M059J (cell line): ENCODE results near the gene FLT3. TPM values are rescaled to one million over a fixed set of nuclear protein-coding genes. Genes with fewer than 3 reads are reported as not detected.

Experiments
- DNase-seq: peaks from one replicate; pipeline ENCODE4 v3.0.0-alpha.2; 2012; ENCODE audit warnings: low read depth
- total RNA-seq: library from RNA; depleted of rRNA; stranded (reverse); fragments of >200 nt; shearing (Covaris generic); gene quantifications from 2 replicates; pipeline ENCODE4 v1.2.3, GENCODE V29; 2014; rRNA removed

Gene FLT3
- total RNA-seq, 1 experiment from 2014 or later: 0.12 TPM

DNA sequence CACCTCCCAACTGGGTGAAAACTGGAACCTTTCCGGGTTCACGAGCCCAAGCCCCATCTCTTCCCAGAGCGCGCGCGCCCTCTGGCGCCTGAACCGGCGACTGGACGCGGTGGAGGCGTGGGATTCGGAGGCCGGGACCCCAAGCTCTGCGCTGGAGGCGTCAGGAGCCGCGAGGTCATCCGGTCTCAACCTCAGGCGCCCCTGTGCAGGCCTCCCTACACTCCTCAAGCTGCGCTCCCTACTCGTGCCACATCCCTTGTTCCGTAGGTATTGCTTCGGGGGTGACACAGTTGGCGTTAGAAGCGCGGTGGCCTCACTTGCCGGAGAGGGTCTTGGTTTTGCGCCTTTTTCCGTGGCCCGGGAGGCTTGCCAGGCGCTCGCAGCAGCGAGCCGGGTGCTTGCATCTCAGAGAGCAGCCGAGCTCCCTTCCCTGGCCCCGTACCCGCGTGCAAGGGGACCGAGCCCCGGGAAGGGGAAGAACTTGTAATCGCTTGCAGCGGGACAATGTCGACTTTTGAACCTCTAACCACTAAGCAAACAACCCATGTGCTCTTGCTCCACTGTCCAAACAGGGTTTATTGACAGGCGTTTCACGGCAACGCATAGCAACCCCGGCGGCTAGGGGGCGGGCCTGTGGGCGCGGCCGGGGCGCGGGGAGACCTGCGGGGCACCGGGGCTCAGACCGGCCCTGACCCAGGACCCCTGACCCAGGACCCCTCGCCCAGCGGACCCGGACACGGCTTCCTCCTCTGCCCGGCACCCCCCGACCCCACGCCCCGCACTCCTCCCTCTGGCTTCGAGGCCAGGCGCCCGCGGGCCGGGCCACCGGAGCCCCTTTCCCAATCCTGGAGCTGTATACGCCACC, 139.8 kb downstream of the FLT3 start:
- DNase-seq: peak; percentile 23

DNA sequence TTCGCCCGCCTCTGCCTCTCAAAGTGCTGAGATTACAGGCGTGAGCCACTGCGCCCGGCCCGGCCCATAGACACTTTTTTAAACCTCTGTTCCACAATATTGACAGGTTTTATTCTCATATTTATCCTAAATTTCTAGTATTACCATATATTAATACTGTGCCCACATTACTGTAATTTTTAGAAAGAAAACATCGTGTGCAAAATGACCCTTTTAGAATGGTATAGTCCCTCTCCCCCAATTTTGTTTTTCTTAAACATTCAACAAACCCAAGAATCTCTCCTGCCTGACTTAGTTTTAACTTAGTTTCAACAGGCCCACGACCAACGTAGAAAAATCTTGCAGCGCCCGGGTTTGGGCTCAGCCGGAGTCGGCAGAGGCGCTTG, 140.4 kb downstream of the FLT3 start:
- DNase-seq: no peak

DNA sequence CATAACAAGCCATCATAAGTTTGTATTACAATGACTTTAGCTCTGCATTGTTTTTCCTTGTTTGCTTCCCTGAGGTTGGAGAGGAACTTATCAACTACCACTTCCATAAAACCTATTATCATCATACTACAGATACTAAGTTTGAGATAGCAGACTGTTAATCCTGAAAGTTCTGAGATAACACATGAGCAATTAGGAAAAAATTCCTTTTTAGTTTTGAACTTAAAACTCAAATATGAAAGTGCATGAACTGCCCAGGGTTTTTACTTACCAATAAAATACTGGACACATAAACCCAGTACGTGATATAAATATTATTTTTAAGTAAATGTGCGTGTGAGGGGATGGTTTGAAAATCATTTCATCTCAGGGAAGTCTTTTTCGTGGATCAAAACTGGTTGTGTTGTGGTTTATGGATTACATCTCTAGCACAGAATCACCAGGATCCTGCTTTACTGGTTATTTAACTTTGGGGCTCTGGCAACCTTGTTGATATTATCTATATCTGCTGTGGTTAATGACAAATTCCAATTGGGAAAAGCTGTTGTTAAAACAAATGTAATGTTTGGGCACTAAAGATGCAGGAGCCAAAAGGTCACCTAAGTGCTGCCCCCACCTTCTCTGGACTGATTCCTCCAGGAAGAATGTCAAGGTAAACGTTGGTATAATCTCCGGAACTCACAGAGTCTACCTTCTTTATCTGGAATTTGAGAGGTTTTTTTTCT, 143.6 kb downstream of the FLT3 start:
- DNase-seq: no peak

DNA sequence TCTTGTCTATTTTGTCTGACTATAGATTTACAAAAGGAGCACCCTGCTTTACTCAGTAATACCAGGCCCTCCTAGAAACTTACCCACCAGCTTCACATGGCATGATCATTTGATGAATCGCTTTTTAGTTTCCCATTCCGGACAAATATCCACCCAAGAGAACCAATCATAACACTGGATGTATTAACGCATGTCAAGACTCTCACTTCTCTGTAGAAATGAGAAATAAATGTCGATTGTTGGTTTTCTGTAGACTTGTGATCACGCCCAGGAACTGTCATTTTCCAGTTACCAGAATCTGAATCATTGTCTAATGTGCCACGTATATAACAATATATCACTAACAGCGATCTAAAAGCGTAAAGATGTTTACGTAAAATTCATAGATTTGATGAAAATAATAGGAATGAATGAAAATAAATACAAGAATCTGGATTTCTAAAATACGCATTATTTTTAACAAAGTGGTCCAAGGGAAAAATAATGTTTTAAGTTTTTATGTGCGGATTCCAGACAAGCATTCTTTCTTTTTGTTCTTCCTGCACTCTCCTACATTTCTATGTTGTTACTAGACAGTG, 145.3 kb downstream of the FLT3 start:
- no peak for DNase-seq

DNA sequence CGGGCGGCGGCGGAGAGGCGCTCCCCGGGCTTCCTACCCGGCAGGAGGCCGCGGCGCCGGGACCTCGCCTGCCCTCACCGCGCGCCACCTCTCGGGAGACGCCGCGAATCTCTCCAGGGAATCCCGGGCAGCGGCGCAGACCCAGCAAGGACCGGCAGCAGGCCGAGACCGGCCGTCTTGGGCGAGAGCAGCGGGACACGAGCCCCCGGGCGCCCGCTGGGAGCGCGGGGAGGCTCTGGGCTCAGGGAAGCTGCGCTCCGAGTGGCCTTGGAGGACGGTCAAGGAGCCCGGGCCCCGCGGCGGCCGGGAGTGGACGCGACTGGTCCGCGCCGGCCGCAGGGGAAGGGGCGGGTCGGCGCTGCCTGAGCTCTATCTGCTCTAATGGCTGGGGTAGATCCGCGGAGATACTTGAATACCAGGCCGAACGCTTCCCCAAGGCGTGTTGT, 145.9 kb downstream of the FLT3 start:
- no peak for DNase-seq

DNA sequence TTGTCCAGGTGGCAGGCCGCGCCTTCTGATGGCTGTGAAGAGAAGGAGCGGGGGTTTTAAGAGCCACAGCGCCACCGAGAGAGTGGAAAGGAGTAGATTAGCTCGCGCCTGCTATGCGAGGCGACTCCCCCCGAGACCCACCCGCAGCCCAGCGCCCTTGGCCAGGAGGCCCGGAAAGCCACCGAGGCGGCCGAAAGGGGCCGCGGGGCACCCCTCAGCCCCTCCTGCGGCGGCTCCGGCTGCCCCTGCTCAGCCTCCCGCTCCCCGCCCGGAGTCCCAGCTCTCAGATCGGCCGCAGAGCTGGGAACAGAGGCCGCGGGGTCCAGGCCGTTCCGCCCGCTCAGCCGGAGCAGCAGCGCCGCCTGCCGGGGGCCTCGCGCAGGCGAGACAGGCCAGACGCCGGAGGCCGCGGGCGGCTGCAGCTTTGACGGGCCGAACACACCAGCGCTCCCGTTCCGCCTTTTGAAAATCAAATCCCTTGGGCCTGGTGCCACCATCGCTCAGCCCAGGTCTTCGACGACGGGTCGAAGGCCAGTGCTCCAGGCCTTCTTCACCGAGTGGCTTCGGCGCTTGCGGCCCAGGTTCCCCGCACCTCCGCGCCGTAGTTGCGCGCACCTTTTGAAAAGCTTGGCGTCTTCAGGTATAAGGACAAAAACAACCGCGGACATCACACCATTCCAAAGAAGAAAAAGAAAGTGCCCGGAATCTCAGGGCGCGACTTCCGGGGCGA, 146.5 kb downstream of the FLT3 start:
- peak; percentile 53 for DNase-seq

Other genes with a start within 250 kb of the FLT3 start
- gene PDX1, start 180.6 kb downstream of the FLT3 start, total RNA-seq: not detected in 2 replicates
- gene CDX2, start 131.3 kb downstream of the FLT3 start, total RNA-seq: not detected in 2 replicates
- gene URAD, start 111.9 kb downstream of the FLT3 start, total RNA-seq: not detected in 2 replicates
- gene PAN3, start 38.0 kb upstream of the FLT3 start, total RNA-seq: 7.9 and 12.9 TPM in 2 replicates